ENCODE data around the gene PCP4L1.

The PCP4L1 gene

DNA sequence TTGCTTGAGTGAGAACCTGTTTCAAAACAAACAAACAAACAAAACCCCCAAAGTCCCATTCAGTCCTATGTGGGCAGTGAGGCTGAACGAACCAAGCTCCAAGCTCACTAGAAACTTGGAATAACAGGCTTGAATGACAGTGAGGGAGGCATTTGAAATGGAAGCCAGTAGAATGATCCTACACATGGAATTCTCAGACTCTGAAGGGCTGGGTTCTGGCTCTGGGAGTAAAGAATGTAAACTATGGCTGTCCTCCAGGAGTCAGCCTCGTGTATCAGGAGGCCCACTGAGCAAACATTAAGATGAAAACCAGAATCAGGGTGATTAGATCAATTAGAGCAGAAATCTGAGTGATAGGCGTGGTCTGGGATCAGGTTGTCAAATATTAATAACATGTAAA, 14.9 kb downstream of the PCP4L1 start:
- DNase-seq (ENCODE audit: low spot score): no peak
- no peak overlapping the region for H3K4me3 ChIP-seq
- no peak overlapping the region for H3K27ac ChIP-seq
- TF ChIP-seq, protein P1, sequence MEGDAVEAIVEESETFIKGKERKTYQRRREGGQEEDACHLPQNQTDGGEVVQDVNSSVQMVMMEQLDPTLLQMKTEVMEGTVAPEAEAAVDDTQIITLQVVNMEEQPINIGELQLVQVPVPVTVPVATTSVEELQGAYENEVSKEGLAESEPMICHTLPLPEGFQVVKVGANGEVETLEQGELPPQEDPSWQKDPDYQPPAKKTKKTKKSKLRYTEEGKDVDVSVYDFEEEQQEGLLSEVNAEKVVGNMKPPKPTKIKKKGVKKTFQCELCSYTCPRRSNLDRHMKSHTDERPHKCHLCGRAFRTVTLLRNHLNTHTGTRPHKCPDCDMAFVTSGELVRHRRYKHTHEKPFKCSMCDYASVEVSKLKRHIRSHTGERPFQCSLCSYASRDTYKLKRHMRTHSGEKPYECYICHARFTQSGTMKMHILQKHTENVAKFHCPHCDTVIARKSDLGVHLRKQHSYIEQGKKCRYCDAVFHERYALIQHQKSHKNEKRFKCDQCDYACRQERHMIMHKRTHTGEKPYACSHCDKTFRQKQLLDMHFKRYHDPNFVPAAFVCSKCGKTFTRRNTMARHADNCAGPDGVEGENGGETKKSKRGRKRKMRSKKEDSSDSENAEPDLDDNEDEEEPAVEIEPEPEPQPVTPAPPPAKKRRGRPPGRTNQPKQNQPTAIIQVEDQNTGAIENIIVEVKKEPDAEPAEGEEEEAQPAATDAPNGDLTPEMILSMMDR (IDR thresholded peaks at IDR 0.05): no peak

DNA sequence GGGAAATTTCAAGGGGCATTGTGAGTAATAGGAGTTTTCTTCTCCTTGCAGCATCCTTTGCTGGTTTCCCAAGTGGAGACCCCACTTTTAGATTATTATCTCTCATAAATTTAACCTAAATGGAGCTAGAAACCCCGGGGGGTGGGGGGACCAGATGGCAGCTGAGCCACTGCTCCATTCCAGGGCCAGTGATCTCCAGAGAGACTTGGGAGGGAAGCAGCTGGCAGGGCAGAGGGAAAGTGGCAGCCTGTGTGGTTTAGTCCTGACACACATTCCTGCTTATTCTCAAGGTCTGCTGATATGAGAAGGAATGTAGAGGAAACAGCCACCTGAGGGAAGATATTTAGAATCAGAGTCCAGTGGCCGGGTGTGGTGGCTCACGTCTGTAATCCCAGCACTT, 16.3 kb downstream of the PCP4L1 start:
- no peak overlapping the region for H3K4me3 ChIP-seq
- TF ChIP-seq, protein P1 (IDR thresholded peaks at IDR 0.05): no peak
- no peak overlapping the region for H3K27ac ChIP-seq
- no peak for DNase-seq (ENCODE audit: low spot score)

DNA sequence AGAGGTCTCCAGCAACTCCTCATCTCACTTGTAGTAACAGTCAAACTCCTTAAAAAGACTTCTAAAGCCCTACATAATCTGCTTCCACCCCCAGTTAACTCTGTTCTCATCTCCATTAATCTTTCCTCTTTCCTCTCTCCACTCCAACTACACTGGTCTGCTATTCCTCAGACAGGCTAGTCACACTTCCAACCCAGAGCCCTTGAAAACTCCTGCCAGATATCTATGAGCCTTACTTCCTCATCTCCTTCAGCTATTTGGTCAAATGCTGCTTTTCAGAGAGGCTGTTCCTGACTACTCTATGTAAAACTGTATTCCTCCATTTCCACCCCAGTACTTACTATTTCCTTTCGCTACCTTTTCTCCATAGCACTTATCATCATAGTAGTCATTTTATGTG, 24.4 kb downstream of the PCP4L1 start:
- DNase-seq (ENCODE audit: low spot score): no peak
- no peak overlapping the region for H3K4me3 ChIP-seq
- TF ChIP-seq, protein P1 (IDR thresholded peaks at IDR 0.05): no peak
- no peak overlapping the region for H3K27ac ChIP-seq

DNA sequence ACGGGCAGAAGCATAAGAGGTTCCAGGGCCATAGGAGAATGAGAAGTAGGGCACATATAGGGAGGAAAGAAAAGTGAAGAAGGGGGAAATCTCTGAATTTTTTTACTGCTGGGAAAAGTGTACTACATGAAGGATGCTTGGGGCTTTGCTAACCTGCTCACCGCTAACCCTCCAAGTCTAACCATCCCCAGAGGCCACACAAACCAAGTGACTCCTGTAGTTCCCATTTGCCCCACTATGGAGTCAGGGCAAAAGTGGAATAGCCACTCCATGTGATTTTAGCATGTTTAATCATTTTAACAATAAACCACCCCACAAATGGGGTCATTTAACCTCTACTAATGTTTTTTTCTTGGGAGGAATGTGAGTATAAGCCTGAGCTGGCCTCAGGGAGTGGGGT, 26.6 kb downstream of the PCP4L1 start:
- no peak for DNase-seq (ENCODE audit: low spot score)
- H3K4me3 ChIP-seq: no peak overlapping the region
- TF ChIP-seq, protein P1 (IDR thresholded peaks at IDR 0.05): no peak
- no peak overlapping the region for H3K27ac ChIP-seq

DNA sequence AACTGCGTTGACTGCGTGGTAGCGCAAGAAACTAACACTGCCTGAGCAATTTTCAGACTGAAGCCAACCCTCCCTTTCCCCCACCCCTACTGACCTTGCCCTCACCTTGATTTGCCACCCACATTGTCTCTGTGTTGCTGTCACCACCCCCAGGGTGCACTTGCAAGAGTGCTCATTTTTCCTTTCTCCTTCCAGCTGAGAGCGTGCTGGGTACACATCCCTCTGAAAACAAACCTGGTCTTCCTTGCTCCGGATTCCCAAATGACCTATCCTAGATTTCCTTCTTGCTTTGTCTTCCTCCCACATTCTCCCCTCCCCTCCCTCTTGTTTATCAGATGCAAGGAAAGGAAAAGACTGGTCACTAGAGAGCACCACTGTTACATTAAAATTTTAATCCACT, 27.0 kb downstream of the PCP4L1 start:
- no peak overlapping the region for H3K27ac ChIP-seq
- TF ChIP-seq, protein P1 (IDR thresholded peaks at IDR 0.05): no peak
- DNase-seq (ENCODE audit: low spot score): no peak
- no peak overlapping the region for H3K4me3 ChIP-seq

DNA sequence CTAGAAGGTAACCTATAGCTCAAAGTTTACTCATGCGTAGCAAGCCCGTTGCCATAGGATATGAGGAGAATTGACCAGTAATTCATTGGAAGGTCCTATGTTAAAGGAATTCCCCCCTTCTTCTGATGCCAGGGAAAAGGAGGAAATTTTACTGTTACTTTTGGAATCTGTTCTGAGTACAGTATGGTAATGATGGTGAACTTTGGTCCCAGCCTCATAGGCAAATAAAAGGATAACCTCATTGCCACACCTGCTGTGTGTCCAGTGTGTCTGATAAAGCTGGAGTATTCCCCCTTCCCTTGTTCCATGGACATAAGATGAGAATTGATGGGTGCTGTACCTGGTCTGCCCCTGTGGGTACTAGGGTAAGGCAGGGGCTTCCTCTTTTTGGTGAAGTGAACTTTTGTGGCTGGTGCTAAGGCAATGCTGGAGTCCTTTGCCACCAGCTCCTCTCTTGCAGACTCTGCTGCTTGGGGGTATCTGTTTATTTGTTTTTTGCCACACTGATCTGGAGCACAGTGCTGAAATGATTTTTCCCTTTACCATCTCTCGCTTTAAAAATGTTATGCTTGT, 29.0 kb downstream of the PCP4L1 start:
- H3K4me3 ChIP-seq: no peak overlapping the region
- TF ChIP-seq, protein P1 (IDR thresholded peaks at IDR 0.05): no peak
- DNase-seq (ENCODE audit: low spot score): no peak

DNA sequence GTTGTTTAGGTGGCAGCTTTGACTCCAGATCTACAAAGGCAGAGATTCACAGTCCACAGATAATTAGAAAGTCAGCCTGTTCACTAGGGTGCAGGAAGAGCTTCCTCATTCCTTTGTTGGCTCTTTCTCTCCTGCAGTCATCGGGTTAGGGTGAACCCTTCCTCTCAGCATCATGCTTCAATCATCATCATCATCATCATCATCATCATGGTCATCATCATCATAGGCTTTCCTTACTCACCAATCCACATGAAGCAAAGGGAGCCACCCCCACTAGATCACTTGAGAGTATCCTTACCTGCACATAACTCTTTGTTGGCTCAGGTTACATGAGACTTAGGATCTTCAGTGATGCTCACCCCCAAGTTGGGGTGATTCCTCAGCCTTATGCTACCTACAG, 32.2 kb downstream of the PCP4L1 start:
- Histone ChIP-seq H3K4me3 (no peak overlapping the region), H3K27ac (no peak overlapping the region)
- TF ChIP-seq, protein P1 (IDR thresholded peaks at IDR 0.05): no peak
- DNase-seq (ENCODE audit: low spot score): no peak

More for the DNA sequence above, 29.0 kb downstream of the PCP4L1 start:
- no peak overlapping the region for H3K27ac ChIP-seq
